HEK293 (cell line): Measurements from ENCODE around the gene DENND4B.

ENCODE experiments used
- CTCF ChIA-PET: fragments of 350-600 bp; formaldehyde crosslinking; extraction: SDS; loops from one replicate; lab custom pipeline; 2021; ENCODE audit warnings: antibody characterized with exemption; lab: Yijun Ruan, JAX
- POLR2A ChIA-PET: fragments of 300-600 bp; formaldehyde crosslinking; extraction: SDS; loops from one replicate; lab custom pipeline; 2020; ENCODE audit warnings: antibody characterized with exemption, inconsistent platforms; lab: Yijun Ruan, JAX
- H3K27ac ChIP-seq: fragments of 200-500 bp; sonication (Bioruptor generic); 2 replicates; pipeline ENCODE4 v1.5.1; 2014; ENCODE audit warnings: low read depth, low read length, control low read depth, inconsistent platforms; ENCODE audit errors: extremely low read depth
- H3K36me3 ChIP-seq, 2 experiments: fragments of 200-500 bp in 1 of 2; sonication (Bioruptor generic) in 1 of 2; 1 replicate in 1 of 2; 2 replicates in 1 of 2; pipeline ENCODE4 v1.5.1; 2014 to 2017; ENCODE audit warnings: inconsistent platforms in 2 of 2, low read length in 2 of 2; ENCODE audit not compliant: control insufficient read depth in 2 of 2, insufficient read depth in 1 of 2
- H3K4me1 ChIP-seq: fragments of 200-500 bp; sonication (Bioruptor generic); 2 replicates; pipeline ENCODE4 v1.5.1; 2014; ENCODE audit warnings: mild to moderate bottlenecking, low read length, inconsistent platforms; ENCODE audit not compliant: control insufficient read depth, insufficient read depth
- H3K4me3 ChIP-seq: 2 replicates; pipeline ENCODE4 v1.5.1; 2011; ENCODE audit warnings: low read depth, mild to moderate bottlenecking, control low read depth, low read length, moderate library complexity
- H3K9me3 ChIP-seq: fragments of 200-500 bp; sonication (Bioruptor generic); 2 replicates; pipeline ENCODE4 v1.5.1; 2014; ENCODE audit warnings: low read depth, low read length, inconsistent platforms; ENCODE audit not compliant: control insufficient read depth, insufficient read depth
- BCL11B ChIP-seq: fragments of 450-650 bp; formaldehyde crosslinking; IDR thresholded peaks from 2 replicates; pipeline ENCODE4 v1.5.1; 2016; ENCODE audit warnings: low read depth, missing biosample characterization, missing genetic modification characterization
- GLI2 ChIP-seq: fragments of 450-650 bp; formaldehyde crosslinking; IDR thresholded peaks from 2 replicates; pipeline ENCODE4; 2017; ENCODE audit warnings: missing biosample characterization, missing genetic modification characterization, low read depth, borderline replicate concordance
- KLF1 ChIP-seq: fragments of 450-650 bp; formaldehyde crosslinking; IDR thresholded peaks from 2 replicates; pipeline ENCODE4 v1.5.1; 2016; ENCODE audit warnings: missing biosample characterization, missing genetic modification characterization
- KLF8 ChIP-seq: fragments of 450-650 bp; formaldehyde crosslinking; IDR thresholded peaks from 2 replicates; pipeline ENCODE4 v1.5.1; 2016; ENCODE audit warnings: missing biosample characterization, missing genetic modification characterization
- PRDM2 ChIP-seq: fragments of 450-650 bp; formaldehyde crosslinking; IDR thresholded peaks from 2 replicates; pipeline ENCODE4 v1.5.1; 2016; ENCODE audit warnings: missing biosample characterization, missing genetic modification characterization, borderline replicate concordance
- SP3 ChIP-seq: fragments of 450-650 bp; formaldehyde crosslinking; IDR thresholded peaks from 2 replicates; pipeline ENCODE4 v1.5.1; 2016; ENCODE audit warnings: missing biosample characterization, missing genetic modification characterization
- ZBTB10 ChIP-seq: fragments of 450-650 bp; formaldehyde crosslinking; IDR thresholded peaks from 2 replicates; pipeline ENCODE4 v1.5.1; 2016; ENCODE audit warnings: missing biosample characterization, missing genetic modification characterization
- ZEB2 ChIP-seq: fragments of 450-650 bp; formaldehyde crosslinking; IDR thresholded peaks from 2 replicates; pipeline ENCODE4 v1.5.1; 2016; ENCODE audit warnings: missing biosample characterization, missing genetic modification characterization
- ZFP37 ChIP-seq: fragments of 450-650 bp; formaldehyde crosslinking; IDR thresholded peaks from 2 replicates; pipeline ENCODE4 v1.5.1; 2016; ENCODE audit warnings: missing biosample characterization, missing genetic modification characterization
- ZNF24 ChIP-seq: fragments of 450-650 bp; formaldehyde crosslinking; IDR thresholded peaks from 2 replicates; pipeline ENCODE4 v1.5.1; 2016; ENCODE audit warnings: missing biosample characterization, missing genetic modification characterization
- ZNF311 ChIP-seq: fragments of 450-650 bp; formaldehyde crosslinking; IDR thresholded peaks from 2 replicates; pipeline ENCODE4 v1.5.1; 2017; ENCODE audit warnings: missing biosample characterization, missing genetic modification characterization, borderline replicate concordance
- ZNF449 ChIP-seq: fragments of 450-650 bp; formaldehyde crosslinking; IDR thresholded peaks from 2 replicates; pipeline ENCODE4 v1.5.1; 2017; ENCODE audit warnings: missing biosample characterization, mild to moderate bottlenecking, missing genetic modification characterization, moderate library complexity
- ZNF596 ChIP-seq: fragments of 450-650 bp; IDR thresholded peaks from 2 replicates; pipeline ENCODE4 v1.5.0; 2018; ENCODE audit warnings: missing biosample characterization, mild to moderate bottlenecking, missing genetic modification characterization, moderate library complexity
- ZNF654 ChIP-seq: fragments of 450-650 bp; formaldehyde crosslinking; IDR thresholded peaks from 2 replicates; pipeline ENCODE4 v1.5.1; 2016; ENCODE audit warnings: low read depth, missing biosample characterization, missing genetic modification characterization
- ZNF660 ChIP-seq: fragments of 450-650 bp; IDR thresholded peaks from 2 replicates; pipeline ENCODE4 v1.5.1; 2018; ENCODE audit warnings: missing biosample characterization, mild to moderate bottlenecking, missing genetic modification characterization
- ZNF76 ChIP-seq: fragments of 450-650 bp; formaldehyde crosslinking; IDR thresholded peaks from 2 replicates; pipeline ENCODE4; 2016; ENCODE audit warnings: low read depth, missing biosample characterization, missing genetic modification characterization, borderline replicate concordance
- ZNF776 ChIP-seq: fragments of 450-650 bp; formaldehyde crosslinking; IDR thresholded peaks from 2 replicates; pipeline ENCODE4 v1.5.0; 2017; ENCODE audit warnings: missing biosample characterization, missing genetic modification characterization, borderline replicate concordance
- ZNF785 ChIP-seq: fragments of 450-650 bp; formaldehyde crosslinking; IDR thresholded peaks from 2 replicates; pipeline ENCODE4 v1.5.1; 2016; ENCODE audit warnings: missing biosample characterization, missing genetic modification characterization
- ZNF843 ChIP-seq: fragments of 450-650 bp; formaldehyde crosslinking; IDR thresholded peaks from 2 replicates; pipeline ENCODE4 v1.5.1; 2016; ENCODE audit warnings: missing biosample characterization, missing genetic modification characterization
- ZSCAN30 ChIP-seq: fragments of 450-650 bp; IDR thresholded peaks from 2 replicates; pipeline ENCODE4 v1.5.1; 2018; ENCODE audit warnings: missing biosample characterization, mild to moderate bottlenecking, missing genetic modification characterization, moderate library complexity
- TF ChIP-seq, protein P1 (sequence below): fragments of 450-650 bp; formaldehyde crosslinking; IDR thresholded peaks from 2 replicates; pipeline ENCODE4 v1.5.1; 2016; ENCODE audit warnings: missing biosample characterization, missing genetic modification characterization
- TF ChIP-seq, protein P2 (sequence below): fragments of 450-650 bp; formaldehyde crosslinking; IDR thresholded peaks from 2 replicates; pipeline ENCODE4 v1.5.1; 2017; ENCODE audit warnings: missing biosample characterization, missing genetic modification characterization

Gene DENND4B

GRCh38 chr1:153946622-153947241 lies at the start of gene DENND4B:
TSS of gene DENND4B (minus strand) at chr1:153946718. CDS start at chr1:153944374, 2,344 bp downstream.
- Histone ChIP-seq H3K4me1 (no peaks in the 10 kb centered on the region), H3K27ac (peak within 1 kb of the TSS; percentile 91), H3K4me3 (peak within 1 kb of the TSS; percentile 74), H3K9me3 (no peaks in the 10 kb centered on the region), H3K36me3 (peaks cover 12 to 67% of the 10 kb centered on the region in 2 experiments; a peak in 2 of 3 replicates)
- POLR2A ChIA-PET, result interaction anchor here (1.0 to 4.3 kb wide), 11 partner anchors 10 to 143 kb away, joined by 4 to 36 read pairs (median 13); partner anchors contain the start of genes CREB3L4, CRTC2, GATAD2B and JTB
- CTCF ChIA-PET, result interaction anchor here (0.6 to 1.8 kb wide), 27 partner anchors 9 to 402 kb away, joined by 3 to 13 read pairs (median 4); partner anchors contain the start of genes CRTC2, RAB13 and SLC39A1
- TF ChIP-seq ZNF449 (tag by site-specific recombination) (0 out of 2 replicates have a peak, but pooled peaks have one; percentile 40), GLI2 (tag by site-specific recombination) (no peak), ZNF776 (tag by site-specific recombination) (no peak), ZNF24 (0 out of 2 replicates have a peak, but pooled peaks have one; percentile 17), ZFP37 (0 out of 2 replicates have a peak, but pooled peaks have one; percentile 52), BCL11B (tag by site-specific recombination) (peak; percentile 91), ZNF311 (tag by site-specific recombination) (no peak), SP3 (no peak), KLF1 (tag by site-specific recombination) (no peak), ZSCAN30 (tag by site-specific recombination) (peak; percentile 89), ZBTB10 (0 out of 2 replicates have a peak, but pooled peaks have one; percentile 17), PRDM2 (no peak), ZNF660 (tag by site-specific recombination) (peak; percentile 75; the same call in 1 of the 2 replicates), KLF8 (tag by site-specific recombination) (peak; percentile 43; the same call in 1 of the 2 replicates), ZEB2 (tag by site-specific recombination) (peak; percentile 71), ZNF76 (peak; percentile 56), ZNF596 (tag by site-specific recombination) (no peak), ZNF654 (tag by site-specific recombination) (no peak), ZNF843 (tag by site-specific recombination) (peak; percentile 30; the same call in 1 of the 2 replicates), ZNF785 (tag by site-specific recombination) (no peak)
- TF ChIP-seq, protein P1, sequence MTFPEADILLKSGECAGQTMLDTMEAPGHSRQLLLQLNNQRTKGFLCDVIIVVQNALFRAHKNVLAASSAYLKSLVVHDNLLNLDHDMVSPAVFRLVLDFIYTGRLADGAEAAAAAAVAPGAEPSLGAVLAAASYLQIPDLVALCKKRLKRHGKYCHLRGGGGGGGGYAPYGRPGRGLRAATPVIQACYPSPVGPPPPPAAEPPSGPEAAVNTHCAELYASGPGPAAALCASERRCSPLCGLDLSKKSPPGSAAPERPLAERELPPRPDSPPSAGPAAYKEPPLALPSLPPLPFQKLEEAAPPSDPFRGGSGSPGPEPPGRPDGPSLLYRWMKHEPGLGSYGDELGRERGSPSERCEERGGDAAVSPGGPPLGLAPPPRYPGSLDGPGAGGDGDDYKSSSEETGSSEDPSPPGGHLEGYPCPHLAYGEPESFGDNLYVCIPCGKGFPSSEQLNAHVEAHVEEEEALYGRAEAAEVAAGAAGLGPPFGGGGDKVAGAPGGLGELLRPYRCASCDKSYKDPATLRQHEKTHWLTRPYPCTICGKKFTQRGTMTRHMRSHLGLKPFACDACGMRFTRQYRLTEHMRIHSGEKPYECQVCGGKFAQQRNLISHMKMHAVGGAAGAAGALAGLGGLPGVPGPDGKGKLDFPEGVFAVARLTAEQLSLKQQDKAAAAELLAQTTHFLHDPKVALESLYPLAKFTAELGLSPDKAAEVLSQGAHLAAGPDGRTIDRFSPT, result peak; percentile 77
- TF ChIP-seq, protein P2, sequence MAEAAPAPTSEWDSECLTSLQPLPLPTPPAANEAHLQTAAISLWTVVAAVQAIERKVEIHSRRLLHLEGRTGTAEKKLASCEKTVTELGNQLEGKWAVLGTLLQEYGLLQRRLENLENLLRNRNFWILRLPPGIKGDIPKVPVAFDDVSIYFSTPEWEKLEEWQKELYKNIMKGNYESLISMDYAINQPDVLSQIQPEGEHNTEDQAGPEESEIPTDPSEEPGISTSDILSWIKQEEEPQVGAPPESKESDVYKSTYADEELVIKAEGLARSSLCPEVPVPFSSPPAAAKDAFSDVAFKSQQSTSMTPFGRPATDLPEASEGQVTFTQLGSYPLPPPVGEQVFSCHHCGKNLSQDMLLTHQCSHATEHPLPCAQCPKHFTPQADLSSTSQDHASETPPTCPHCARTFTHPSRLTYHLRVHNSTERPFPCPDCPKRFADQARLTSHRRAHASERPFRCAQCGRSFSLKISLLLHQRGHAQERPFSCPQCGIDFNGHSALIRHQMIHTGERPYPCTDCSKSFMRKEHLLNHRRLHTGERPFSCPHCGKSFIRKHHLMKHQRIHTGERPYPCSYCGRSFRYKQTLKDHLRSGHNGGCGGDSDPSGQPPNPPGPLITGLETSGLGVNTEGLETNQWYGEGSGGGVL (tag by site-specific recombination), result peak; percentile 61
